ENCODE measurements around the gene MAP1B. TPM values are rescaled to one million over a fixed set of nuclear protein-coding genes. Genes with fewer than 3 reads are reported as not detected.

Gene MAP1B
- total RNA-seq, 1 donor from 2014 or later: 8.4 TPM

GRCh38 chr5:72226950-72227349 is 119.7 kb downstream of the MAP1B start:
- no peak for ATAC-seq

- ATAC-seq: no peak
Measured at GRCh38 chr5:72228960-72229359, 121.7 kb downstream of the MAP1B start.

- ATAC-seq: peak; percentile 36
Measured at GRCh38 chr5:72231991-72232703, 124.9 kb downstream of the MAP1B start.

GRCh38 chr5:72232838-72233237 is 125.6 kb downstream of the MAP1B start:
- no peak for ATAC-seq

- ATAC-seq: no peak
Measured at GRCh38 chr5:72233835-72234234, 126.6 kb downstream of the MAP1B start.

GRCh38 chr5:72234265-72234700 is 127.0 kb downstream of the MAP1B start:
- peak; percentile 67 for ATAC-seq

GRCh38 chr5:72234868-72235267 is 127.6 kb downstream of the MAP1B start:
- no peak for ATAC-seq

- ATAC-seq: no peak
Measured at GRCh38 chr5:72235725-72236124, 128.4 kb downstream of the MAP1B start.

GRCh38 chr5:72237415-72237814 is 130.1 kb downstream of the MAP1B start:
- no peak for ATAC-seq

- peak; percentile 54 for ATAC-seq
Measured at GRCh38 chr5:72237879-72238278, 130.6 kb downstream of the MAP1B start.

GRCh38 chr5:72238712-72239445 is 131.6 kb downstream of the MAP1B start:
- no peak for ATAC-seq

GRCh38 chr5:72241346-72242003 is 134.2 kb downstream of the MAP1B start:
- ATAC-seq: no peak

- no peak for ATAC-seq
Measured at GRCh38 chr5:72242796-72243475, 135.7 kb downstream of the MAP1B start.

GRCh38 chr5:72243706-72244105 is 136.4 kb downstream of the MAP1B start:
- ATAC-seq: no peak

- peak; percentile 53 for ATAC-seq
Measured at GRCh38 chr5:72244862-72245371, 137.6 kb downstream of the MAP1B start.

GRCh38 chr5:72245546-72245945 is 138.3 kb downstream of the MAP1B start:
- no peak for ATAC-seq

- ATAC-seq: peak; percentile 52
Measured at GRCh38 chr5:72245951-72246532, 138.8 kb downstream of the MAP1B start.

GRCh38 chr5:72246954-72247442 is 139.7 kb downstream of the MAP1B start:
- ATAC-seq: no peak

GRCh38 chr5:72248410-72248981 is 141.2 kb downstream of the MAP1B start:
- ATAC-seq: no peak

- ATAC-seq: peak; percentile 8
Measured at GRCh38 chr5:72251386-72251785, 144.1 kb downstream of the MAP1B start.

GRCh38 chr5:72252008-72252407 is 144.7 kb downstream of the MAP1B start:
- no peak for ATAC-seq

Measured in esophagus mucosa (tissue), 1 donor.